Neutrophil (primary cell): Measurements from ENCODE around the gene MIB2.

Experiments
- H3K27ac ChIP-seq: fragments of 200-600 bp; sonication (generic); 2 replicates; pipeline ENCODE4 v1.5.1; 2016; ENCODE audit warnings: mild to moderate bottlenecking, moderate library complexity
- H3K27me3 ChIP-seq: fragments of 200-600 bp; sonication (generic); 2 replicates; pipeline ENCODE4 v1.6.0; 2016; ENCODE audit warnings: mild to moderate bottlenecking
- H3K36me3 ChIP-seq: fragments of 200-600 bp; sonication (generic); 2 replicates; pipeline ENCODE4 v1.5.1; 2017
- H3K4me1 ChIP-seq, 2 experiments: fragments of 200-600 bp in 1 of 2; sonication (generic) in 1 of 2; 1 replicate in 1 of 2; 2 replicates in 1 of 2; pipeline versions ENCODE4 v1.5.1 to v1.6.1; 2013 to 2016; ENCODE audit warnings: low read depth in 1 of 2, low read length in 1 of 2, mild to moderate bottlenecking in 1 of 2, moderate library complexity in 1 of 2; ENCODE audit not compliant: control insufficient read depth in 1 of 2, insufficient read depth in 1 of 2
- H3K4me3 ChIP-seq, 2 experiments: fragments of 200-600 bp in 1 of 2; sonication (generic) in 1 of 2; 1 replicate in 1 of 2; 2 replicates in 1 of 2; pipeline ENCODE4 v1.5.1; 2013 to 2016; ENCODE audit warnings: low read depth in 1 of 2, low read length in 1 of 2, mild to moderate bottlenecking in 1 of 2, moderate library complexity in 1 of 2
- H3K9me3 ChIP-seq: fragments of 200-600 bp; sonication (generic); 2 replicates; pipeline ENCODE4 v1.5.1; 2016
- CTCF ChIP-seq: fragments of 200-600 bp; sonication (generic); IDR thresholded peaks from 2 replicates; pipeline ENCODE4 v1.5.1; 2016; ENCODE audit warnings: antibody characterized with exemption

The MIB2 gene

GRCh38 chr1:1597275-1597930 lies 17.9 kb upstream of the MIB2 start:
- Histone ChIP-seq H3K27me3 (peaks cover 47% of the 10 kb centered on the region), H3K27ac (no peak overlapping the region), H3K36me3 (no peaks in the 10 kb centered on the region), H3K4me1 (peaks cover 27 to 29% of the 10 kb centered on the region in 2 experiments), H3K9me3 (no peaks in the 10 kb centered on the region), H3K4me3 (no peak overlapping the region)
- TF ChIP-seq CTCF = no peak

GRCh38 chr1:1598051-1598719 lies 17.1 kb upstream of the MIB2 start:
- H3K4me1 ChIP-seq = peaks cover 33 to 34% of the 10 kb centered on the region in 2 experiments
- no peaks in the 10 kb centered on the region for H3K9me3 ChIP-seq
- H3K36me3 ChIP-seq = no peaks in the 10 kb centered on the region
- no peak overlapping the region for H3K4me3 ChIP-seq
- TF ChIP-seq CTCF = no peak
- no peak overlapping the region for H3K27ac ChIP-seq
- H3K27me3 ChIP-seq = peaks cover 47% of the 10 kb centered on the region

- H3K9me3 ChIP-seq = no peaks in the 10 kb centered on the region
- peaks cover 33 to 34% of the 10 kb centered on the region in 2 experiments for H3K4me1 ChIP-seq
- H3K27ac ChIP-seq = no peak overlapping the region
- TF ChIP-seq CTCF = no peak
- peaks cover 47% of the 10 kb centered on the region for H3K27me3 ChIP-seq
- no peak overlapping the region for H3K4me3 ChIP-seq
- no peaks in the 10 kb centered on the region for H3K36me3 ChIP-seq
Measured at GRCh38 chr1:1598720-1599029, 16.6 kb upstream of the MIB2 start.

GRCh38 chr1:1599030-1599934 lies 16.0 kb upstream of the MIB2 start:
- peaks cover 33 to 34% of the 10 kb centered on the region in 2 experiments for H3K4me1 ChIP-seq
- H3K4me3 ChIP-seq = peak overlapping the region; percentile 44 to 47
- peaks cover 47% of the 10 kb centered on the region for H3K27me3 ChIP-seq
- no peaks in the 10 kb centered on the region for H3K9me3 ChIP-seq
- H3K27ac ChIP-seq = peak overlapping the region; percentile 15
- H3K36me3 ChIP-seq = no peaks in the 10 kb centered on the region
- no peak for TF ChIP-seq CTCF

GRCh38 chr1:1599935-1600860 lies 15.1 kb upstream of the MIB2 start, which contains the start of gene FNDC10:
Gene FNDC10 (minus strand): TSS chr1:1600135. CDS start chr1:1600015, 120 bp downstream.
- Histone ChIP-seq H3K4me1 (peaks cover 33 to 34% of the 10 kb centered on the region in 2 experiments), H3K9me3 (no peaks in the 10 kb centered on the region), H3K27me3 (peaks cover 47% of the 10 kb centered on the region), H3K27ac (peak within 1 kb of the TSS; percentile 15), H3K36me3 (no peaks in the 10 kb centered on the region), H3K4me3 (peak within 1 kb of the TSS; percentile 53 to 64)
- TF ChIP-seq CTCF = no peak
